Mucosa of descending colon (tissue), 3 donors: ENCODE measurements around the gene ILF3. TPM values are rescaled to one million over a fixed set of nuclear protein-coding genes. Genes with fewer than 3 reads are reported as not detected.

Experiments used
- ATAC-seq: fragments of 200-7000 bp; cut with Tn5 transposase; one replicate; pipeline ENCODE4 v1.9.1; 2020; ENCODE audit warnings: mild to moderate bottlenecking, moderate library complexity
- DNase-seq, 3 donors: peaks; one replicate each; pipeline ENCODE4 v3.0.0-alpha.2; 2020
- H3K36me3 ChIP-seq: fragments of 200-600 bp; one replicate; pipeline ENCODE4 v1.8.0; 2021; ENCODE audit warnings: low read depth, mild to moderate bottlenecking
- H3K4me1 ChIP-seq: fragments of 200-600 bp; one replicate; pipeline ENCODE4 v1.8.0; 2021; ENCODE audit warnings: low read depth, mild to moderate bottlenecking
- H3K4me3 ChIP-seq: fragments of 200-600 bp; one replicate; pipeline ENCODE4 v1.8.0; 2021; ENCODE audit warnings: mild to moderate bottlenecking
- H3K9me3 ChIP-seq: fragments of 200-600 bp; one replicate; pipeline ENCODE4 v1.8.0; 2021; ENCODE audit warnings: mild to moderate bottlenecking
- intact Hi-C, 2 donors: fragments of 100-400 bp; cut with DNase I in 1 of 2; cut with micrococcal nuclease in 1 of 2; formaldehyde crosslinking; loops; one replicate each; pipeline versions ENCODE4 v1.11.0 to v1.11.1; 2022; cut with DNase I, micrococcal nuclease
- total RNA-seq, 3 donors: library from RNA; stranded (reverse); fragmentation: NEBNext Ultra II Directional in 2 of 3; extraction: Animal tissue kit (Norgen Biotek cat#: 25700) in 2 of 3; gene quantifications; one replicate each; pipeline versions ENCODE4 v1.2.1 to v1.2.4, GENCODE V29; 2021 to 2023
- TF ChIP-seq, protein P1 (sequence below): fragments of 200-600 bp; IDR thresholded peaks from one replicate; pipeline ENCODE4 v1.8.0; 2022; ENCODE audit warnings: antibody characterized with exemption, mild to moderate bottlenecking
- donor health status: DM: no; HTN: no; CAD: no; lungs with moderate emphysema.
- donor health status: DM: no; HTN: no; CAD: no.
- donor health status: DM: no; HTN: yes; CAD: no.

ILF3 gene
- total RNA-seq, 3 donors from 2014 or later: 151 to 213 (median 178) TPM

DNA sequence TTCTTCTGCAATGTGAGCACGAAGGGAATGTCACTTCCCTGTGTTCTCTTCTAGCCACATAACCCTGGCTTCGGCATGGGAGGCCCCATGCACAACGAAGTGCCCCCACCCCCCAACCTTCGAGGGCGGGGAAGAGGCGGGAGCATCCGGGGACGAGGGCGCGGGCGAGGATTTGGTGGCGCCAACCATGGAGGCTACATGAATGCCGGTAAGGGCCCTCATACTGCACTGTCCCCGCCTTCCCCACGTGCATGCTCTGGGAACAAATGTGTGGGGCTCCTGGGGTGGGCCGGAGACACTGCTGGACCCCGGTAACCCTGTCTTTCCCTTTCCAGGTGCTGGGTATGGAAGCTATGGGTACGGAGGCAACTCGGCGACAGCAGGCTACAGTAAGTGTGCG lies 29.4 kb downstream of the ILF3 start:
- TF ChIP-seq, protein P1, sequence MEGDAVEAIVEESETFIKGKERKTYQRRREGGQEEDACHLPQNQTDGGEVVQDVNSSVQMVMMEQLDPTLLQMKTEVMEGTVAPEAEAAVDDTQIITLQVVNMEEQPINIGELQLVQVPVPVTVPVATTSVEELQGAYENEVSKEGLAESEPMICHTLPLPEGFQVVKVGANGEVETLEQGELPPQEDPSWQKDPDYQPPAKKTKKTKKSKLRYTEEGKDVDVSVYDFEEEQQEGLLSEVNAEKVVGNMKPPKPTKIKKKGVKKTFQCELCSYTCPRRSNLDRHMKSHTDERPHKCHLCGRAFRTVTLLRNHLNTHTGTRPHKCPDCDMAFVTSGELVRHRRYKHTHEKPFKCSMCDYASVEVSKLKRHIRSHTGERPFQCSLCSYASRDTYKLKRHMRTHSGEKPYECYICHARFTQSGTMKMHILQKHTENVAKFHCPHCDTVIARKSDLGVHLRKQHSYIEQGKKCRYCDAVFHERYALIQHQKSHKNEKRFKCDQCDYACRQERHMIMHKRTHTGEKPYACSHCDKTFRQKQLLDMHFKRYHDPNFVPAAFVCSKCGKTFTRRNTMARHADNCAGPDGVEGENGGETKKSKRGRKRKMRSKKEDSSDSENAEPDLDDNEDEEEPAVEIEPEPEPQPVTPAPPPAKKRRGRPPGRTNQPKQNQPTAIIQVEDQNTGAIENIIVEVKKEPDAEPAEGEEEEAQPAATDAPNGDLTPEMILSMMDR: no peak
- Histone ChIP-seq H3K9me3 (no peaks in the 10 kb centered on the region), H3K36me3 (peaks cover 40% of the 10 kb centered on the region), H3K4me1 (no peaks in the 10 kb centered on the region), H3K4me3 (no peak overlapping the region)
- ATAC-seq: no peak
- intact Hi-C loops: no loop called here
- DNase-seq: no peak

DNA sequence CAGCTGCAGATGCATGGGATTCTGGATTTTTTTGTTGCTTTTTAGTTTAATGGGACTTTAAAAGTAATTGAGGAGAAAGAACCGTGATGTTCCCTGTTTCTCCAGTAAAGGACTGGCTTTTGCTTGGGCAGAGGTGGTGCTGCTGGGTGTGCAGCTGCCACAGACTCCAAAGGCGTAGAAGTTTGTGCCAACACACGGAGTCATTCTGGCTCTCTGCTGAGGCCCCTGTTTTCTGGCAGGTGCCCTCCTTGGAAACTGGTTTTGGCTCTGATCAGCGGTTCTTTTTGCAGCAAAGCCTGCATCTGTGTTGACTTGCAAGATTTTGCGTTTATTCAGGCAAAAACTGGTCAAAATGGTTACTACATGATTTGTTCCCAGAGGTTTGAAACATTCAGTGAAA lies 31.1 kb downstream of the ILF3 start:
- TF ChIP-seq, protein P1: no peak
- no peak for DNase-seq
- intact Hi-C loops: no loop called here
- no peaks in the 10 kb centered on the region for H3K9me3 ChIP-seq
- H3K4me3 ChIP-seq: no peak overlapping the region
- ATAC-seq: no peak
- H3K36me3 ChIP-seq: peaks cover 25% of the 10 kb centered on the region
- no peaks in the 10 kb centered on the region for H3K4me1 ChIP-seq

DNA sequence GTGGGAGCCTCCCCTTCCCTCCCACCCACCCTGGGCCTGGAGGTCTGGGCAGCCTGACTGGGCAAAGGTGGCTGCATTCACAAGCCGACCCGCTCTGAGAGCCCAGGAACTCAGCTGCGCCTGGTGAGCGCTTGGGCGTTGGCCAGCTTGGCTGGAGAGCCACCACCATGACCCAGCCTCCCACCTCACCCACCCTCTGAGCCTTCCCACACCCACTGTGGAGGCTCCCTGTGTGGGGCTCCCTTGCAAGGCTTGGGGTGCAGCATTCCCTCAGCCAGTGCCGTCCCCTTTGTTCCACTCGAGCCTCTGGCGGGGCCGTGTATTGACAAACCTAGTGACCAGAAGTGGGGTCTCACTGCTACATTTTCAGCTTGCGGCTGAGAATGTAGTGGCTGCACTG lies 32.0 kb downstream of the ILF3 start:
- H3K4me3 ChIP-seq: no peak overlapping the region
- DNase-seq (no peak), ATAC-seq (no peak)
- no peaks in the 10 kb centered on the region for H3K9me3 ChIP-seq
- peaks cover 17% of the 10 kb centered on the region for H3K36me3 ChIP-seq
- no peaks in the 10 kb centered on the region for H3K4me1 ChIP-seq
- intact Hi-C loops: no loop called here
- TF ChIP-seq, protein P1: no peak

DNA sequence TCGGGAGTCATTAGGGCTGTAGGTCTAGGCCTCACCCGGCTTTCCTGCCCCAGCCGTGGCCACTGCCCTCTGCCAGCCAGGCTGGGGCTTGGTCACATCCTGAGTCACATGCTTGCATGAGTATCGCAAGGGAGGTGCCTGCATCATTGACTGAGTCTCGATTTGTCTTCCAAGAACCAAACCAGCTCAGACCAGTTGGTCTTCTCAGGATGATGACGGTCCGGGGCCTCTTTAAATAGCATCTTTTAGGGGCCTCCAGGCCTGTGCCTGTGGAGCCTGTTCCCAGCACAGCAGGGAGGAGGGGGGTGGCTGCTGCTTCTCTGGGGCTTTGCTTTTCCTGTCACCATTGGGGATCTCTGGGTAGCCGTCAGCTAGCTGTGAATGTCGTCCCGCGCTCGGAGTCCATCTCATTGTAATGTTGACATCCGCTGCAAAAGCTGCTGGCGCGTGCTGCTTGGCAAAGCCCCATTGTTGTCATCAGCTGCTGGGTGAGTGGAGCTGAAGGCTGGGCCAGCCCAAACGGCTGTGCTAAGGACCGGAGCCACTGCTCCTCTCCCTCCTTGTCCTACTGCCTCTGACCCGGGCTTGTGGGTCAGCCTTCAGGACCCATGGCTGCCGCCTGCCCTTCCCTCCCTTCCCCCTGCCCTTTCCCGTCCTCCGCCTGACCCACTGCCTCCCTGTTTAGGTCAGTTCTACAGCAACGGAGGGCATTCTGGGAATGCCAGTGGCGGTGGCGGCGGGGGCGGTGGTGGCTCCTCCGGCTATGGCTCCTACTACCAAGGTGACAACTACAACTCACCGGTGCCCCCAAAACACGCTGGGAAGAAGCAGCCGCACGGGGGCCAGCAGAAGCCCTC lies 32.7 kb downstream of the ILF3 start:
- no peak for ATAC-seq
- H3K36me3 ChIP-seq: peaks cover 17% of the 10 kb centered on the region
- TF ChIP-seq, protein P1: no peak

DNA sequence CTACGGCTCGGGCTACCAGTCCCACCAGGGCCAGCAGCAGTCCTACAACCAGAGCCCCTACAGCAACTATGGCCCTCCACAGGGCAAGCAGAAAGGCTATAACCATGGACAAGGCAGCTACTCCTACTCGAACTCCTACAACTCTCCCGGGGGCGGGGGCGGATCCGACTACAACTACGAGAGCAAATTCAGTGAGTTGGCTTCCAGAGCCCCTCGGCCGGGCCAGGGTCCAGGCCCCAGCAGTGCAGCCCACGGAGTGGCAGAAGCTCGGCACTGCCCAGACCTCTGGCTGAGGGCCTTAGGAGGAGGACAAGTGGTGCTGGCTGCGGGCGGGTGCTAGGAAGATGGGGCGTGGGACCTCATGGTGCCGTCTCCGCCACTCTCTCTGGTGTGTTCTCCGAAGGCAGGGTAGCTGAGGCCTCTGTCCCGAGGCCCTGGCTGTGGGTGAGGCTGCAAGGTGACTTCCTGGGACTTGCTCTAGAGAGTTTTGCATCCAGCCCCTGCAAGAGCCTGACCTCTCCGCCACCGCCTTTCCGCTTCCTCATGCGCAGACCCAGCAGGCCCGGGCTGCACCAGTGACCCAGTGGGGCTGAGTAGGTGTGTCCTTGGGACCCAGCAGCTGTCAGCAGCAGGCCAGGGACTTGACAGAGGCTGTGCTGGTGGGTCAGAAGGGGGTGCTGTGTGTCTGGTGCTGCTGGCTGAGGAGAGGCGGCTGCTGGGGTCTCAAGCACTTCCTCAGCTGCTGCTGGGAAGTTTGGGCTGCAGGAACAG lies 33.6 kb downstream of the ILF3 start:
- TF ChIP-seq, protein P1: no peak
- no peaks in the 10 kb centered on the region for H3K9me3 ChIP-seq
- intact Hi-C loops: no loop called here
- H3K36me3 ChIP-seq: peaks cover 17% of the 10 kb centered on the region
- H3K4me3 ChIP-seq: no peak overlapping the region
- H3K4me1 ChIP-seq: no peaks in the 10 kb centered on the region
- DNase-seq: no peak
- ATAC-seq: no peak

More for the DNA sequence above, 32.7 kb downstream of the ILF3 start:
- no peak for DNase-seq
- Histone ChIP-seq H3K4me3 (no peak overlapping the region), H3K4me1 (no peaks in the 10 kb centered on the region), H3K9me3 (no peaks in the 10 kb centered on the region)
- intact Hi-C loops: no loop called here
